Measurements from ENCODE around the gene CYP4F12.
"Not testable (repeated sequence)": the region's sequence is repeated elsewhere in the genome, so short reads cannot be mapped to it uniquely, and the experiment has no call there.

CYP4F12 gene

GRCh38 chr19:15650123-15650522 is 22.8 kb upstream of the CYP4F12 start:
- not testable (repeated sequence) for DNase-seq

GRCh38 chr19:15651791-15652190 is 21.1 kb upstream of the CYP4F12 start:
- DNase-seq: no peak

DNA sequence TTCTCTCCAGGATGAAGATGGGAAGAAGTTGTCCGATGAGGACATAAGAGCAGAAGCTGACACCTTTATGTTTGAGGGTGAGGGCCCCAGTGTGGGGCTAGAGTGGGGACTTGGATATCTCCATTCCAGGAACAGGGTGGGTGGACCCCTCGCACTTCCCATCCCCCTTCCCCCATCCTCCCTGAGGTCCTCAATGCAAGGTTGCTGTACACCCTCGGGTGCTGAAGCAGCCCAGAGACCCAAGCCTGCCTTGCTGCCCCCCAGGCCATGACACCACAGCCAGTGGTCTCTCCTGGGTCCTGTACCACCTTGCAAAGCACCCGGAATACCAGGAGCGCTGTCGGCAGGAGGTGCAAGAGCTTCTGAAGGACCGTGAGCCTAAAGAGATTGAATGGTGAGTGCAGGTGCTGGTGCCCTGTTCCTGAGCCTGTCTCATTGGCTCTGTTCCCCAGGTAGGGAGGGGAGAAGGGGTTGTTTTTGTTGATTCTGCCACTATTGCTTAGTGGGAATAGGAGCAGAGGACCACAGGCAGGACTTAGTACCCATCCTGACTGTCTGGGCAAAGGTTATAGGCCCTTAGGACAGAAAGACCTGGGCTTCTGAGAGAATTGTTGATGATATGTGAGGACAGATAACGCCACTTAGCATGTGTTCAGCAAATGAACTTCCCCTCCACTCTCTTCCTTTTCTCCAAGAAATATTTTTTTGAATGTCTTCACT is 20.2 kb upstream of the CYP4F12 start:
- no peak for DNase-seq

DNA sequence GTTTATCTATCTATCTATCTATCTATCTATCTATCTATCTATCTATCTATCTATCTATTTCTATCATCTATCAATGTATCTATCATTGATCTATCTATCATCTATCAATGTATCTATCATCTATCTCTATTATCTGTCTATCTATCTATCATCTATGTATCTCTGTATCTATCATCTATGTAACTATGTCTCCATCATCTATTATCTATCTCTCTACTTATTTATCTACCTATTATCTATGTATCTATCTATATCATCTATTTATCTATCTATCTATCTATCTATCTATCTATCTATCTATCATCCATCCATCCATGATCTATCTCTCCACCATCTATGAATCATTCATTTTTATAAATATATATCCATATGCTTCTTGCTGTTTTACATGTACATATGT is 16.4 kb upstream of the CYP4F12 start:
- no peak for DNase-seq

DNA sequence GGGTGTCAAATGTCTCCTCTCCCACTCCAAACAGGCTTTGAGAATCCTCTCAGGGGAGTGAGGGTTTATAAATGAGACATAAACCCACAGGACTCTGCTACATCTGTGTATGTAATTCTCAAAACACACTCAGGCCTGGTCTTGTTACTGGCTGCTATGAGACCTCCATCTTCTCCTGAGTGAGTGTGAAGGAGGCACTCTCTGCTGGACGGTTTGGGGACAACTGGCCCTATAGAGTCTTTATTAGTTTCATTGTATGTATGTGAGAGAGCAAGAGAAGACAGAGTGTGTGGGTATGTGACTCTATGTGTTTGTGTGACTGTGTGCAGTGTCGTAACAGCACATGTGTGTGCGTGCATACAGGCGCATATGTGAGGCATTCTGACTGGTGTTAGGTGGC is 9.6 kb upstream of the CYP4F12 start:
- no peak for DNase-seq

- no peak for DNase-seq
Observed at GRCh38 chr19:15666186-15666585, 6.7 kb upstream of the CYP4F12 start.

GRCh38 chr19:15666883-15667282 is 6.0 kb upstream of the CYP4F12 start:
- no peak for DNase-seq

DNA sequence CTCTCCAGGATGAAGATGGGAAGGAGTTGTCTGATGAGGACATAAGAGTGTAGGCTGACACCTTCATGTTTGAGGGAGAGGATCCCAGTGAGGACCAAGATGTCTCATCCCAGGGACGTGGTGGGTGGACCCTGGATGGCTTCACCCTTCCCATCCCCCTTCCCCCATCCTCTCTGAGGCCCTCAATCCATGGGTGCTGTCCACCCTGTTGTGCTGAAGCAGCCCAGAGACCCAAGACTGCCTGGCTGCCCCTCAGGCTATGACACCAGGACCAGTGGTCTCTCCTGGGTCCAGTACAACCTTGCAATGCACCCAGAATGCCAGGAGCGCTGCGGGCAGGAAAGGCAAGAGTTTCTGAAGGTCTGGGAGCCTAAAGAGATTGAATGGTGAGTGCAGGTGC is 3.4 kb upstream of the CYP4F12 start:
- no peak for DNase-seq

GRCh38 chr19:15669891-15670290 is 3.0 kb upstream of the CYP4F12 start:
- DNase-seq: no peak

DNA sequence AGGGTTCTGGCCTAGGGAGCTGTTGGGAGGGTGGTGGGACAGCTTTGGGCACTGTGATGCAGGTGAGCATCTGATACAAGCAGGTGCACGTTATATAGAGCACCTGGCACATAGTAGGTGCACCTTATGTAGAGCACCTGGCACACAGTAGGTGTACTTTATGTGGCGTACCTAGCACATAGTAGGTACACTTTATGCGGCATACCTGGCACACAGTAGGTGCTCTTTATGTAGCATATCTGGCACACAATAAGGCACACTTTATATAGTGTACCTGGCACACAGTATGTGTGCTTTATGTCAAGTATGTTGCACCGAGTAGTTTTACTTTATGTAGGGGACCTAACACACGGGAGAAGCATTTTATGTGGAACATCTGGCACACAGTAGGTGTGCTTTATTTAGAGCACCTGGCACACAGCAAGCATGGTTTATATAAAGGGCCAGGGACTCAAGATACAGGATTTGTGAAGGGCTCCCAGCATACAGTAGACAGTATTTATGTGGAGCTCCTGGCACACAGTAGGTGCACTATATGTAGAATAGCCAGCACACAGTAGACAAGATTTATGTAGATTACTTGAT is 1.6 kb upstream of the CYP4F12 start:
- DNase-seq: no peak

GRCh38 chr19:15671891-15672579 is 852 bp upstream of the CYP4F12 start:
- DNase-seq: no peak

- DNase-seq: no peak
Observed at GRCh38 chr19:15673176-15673654, 328 bp downstream of the CYP4F12 start.

DNA sequence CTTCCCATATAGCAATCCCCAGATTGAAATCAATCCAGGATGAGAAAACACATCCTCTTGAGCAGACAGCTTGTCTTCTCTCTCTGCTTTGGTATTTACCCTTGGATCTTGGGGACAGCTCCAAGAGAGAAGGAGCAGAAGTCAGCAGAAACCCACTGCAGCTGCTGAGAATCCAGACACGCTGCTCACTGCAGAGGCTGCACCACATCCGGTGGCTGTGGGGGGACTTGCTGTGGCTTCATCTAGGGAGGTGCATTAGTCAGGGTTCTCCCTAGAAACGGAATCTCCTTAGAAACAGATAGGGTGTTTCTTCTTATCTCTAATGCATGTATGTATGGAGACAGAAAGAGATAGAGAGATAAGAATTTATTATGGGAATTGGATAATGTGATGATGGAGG is 2.7 kb downstream of the CYP4F12 start:
- DNase-seq: no peak

DNA sequence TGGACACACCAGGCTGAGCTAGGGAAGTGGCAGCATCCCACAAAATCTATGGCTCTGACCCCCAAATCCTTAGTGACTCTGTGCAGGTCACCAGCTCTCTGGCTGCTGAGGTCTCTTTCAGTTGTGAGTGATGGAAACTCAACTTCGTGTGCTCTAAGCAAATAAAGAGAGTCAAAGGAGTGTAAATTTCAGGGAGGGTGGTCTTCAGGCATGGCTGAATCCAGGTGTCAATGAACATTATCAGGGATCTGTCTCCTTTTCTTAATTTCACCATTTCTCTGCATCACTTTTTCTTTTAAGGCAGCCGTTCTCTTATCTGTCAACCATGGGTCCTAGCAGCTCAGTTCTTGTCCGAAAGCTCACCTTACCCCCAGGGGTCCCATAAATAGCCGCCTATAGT is 6.2 kb downstream of the CYP4F12 start:
- DNase-seq: no peak

DNA sequence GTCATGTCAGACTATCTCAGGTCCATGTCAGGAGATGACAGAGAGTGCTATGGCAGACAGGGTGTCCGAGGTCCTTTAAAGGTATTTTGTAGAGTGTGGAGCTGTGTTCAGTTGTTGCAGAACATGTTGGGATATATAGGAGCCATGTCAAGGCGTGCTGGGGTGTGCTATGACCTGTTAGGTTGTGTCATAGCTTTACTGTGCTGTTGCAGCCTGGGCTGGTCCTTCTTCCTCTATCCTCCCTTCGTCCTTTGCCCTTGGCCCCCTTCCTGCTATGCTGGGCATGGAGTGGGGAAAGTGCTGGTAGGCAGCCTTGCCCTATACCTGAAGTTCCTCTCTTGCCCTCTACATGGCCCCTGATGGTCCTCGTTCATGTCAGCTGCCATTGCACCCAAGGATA is 7.0 kb downstream of the CYP4F12 start:
- DNase-seq: not testable (repeated sequence)

GRCh38 chr19:15680478-15681322 is 7.8 kb downstream of the CYP4F12 start:
- DNase-seq: no peak

DNA sequence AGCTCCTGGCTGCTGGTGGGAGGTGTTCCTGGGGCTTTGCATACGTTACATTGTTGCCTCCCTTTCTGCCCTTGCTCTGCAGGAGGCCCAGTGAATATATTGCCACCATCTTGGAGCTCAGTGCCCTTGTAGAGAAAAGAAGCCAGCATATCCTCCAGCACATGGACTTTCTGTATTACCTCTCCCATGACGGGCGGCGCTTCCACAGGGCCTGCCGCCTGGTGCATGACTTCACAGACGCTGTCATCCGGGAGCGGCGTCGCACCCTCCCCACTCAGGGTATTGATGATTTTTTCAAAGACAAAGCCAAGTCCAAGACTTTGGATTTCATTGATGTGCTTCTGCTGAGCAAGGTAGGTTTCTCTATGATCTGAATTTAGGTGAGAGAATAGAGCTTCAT is 10.5 kb downstream of the CYP4F12 start:
- DNase-seq: no peak

- DNase-seq: no peak
Observed at GRCh38 chr19:15684828-15685227, 11.9 kb downstream of the CYP4F12 start.

- no peak for DNase-seq
Observed at GRCh38 chr19:15696654-15697194, 23.8 kb downstream of the CYP4F12 start.

- DNase-seq: no peak
Observed at GRCh38 chr19:15701757-15702533, 29.1 kb downstream of the CYP4F12 start.

DNA sequence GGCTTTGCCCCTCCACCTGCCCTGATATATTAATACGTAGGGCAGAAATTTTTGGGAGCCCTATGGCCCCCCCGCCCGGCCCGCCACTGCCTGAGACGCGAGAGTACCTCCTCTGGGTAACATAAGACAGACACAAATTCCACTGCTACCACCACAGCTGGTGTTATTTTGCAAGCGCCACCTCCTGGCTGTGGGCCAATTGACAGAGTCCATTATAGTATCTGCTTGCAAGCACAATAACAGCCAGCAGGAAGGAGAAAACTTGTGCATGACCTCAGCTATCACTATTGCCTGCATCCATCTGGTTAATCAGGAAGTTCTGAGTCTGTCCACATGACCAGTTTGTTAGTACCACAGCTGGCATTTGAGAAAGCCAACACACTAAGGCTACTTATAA is 29.6 kb downstream of the CYP4F12 start:
- no peak for DNase-seq

DNA sequence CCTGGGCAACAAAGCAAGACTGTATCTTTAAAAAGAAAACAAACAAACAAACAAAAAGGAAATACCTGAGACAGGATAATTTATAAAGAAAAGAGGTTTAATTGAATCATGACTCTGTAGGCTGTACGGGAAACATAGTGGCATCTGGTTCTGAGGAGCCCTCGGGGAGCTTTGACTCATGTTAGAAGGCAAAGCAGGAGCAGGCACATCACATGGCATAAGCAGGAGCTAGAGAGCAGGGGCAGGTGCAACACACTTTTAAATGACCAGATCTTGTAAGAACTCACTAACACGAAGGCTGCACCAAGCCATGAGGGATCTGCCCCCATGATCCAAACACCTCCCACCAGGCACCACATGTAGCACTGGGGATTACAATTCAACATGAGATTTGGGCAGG is 41.8 kb downstream of the CYP4F12 start:
- no peak for DNase-seq
